Upper lobe of right lung (tissue), 1 donor: ENCODE measurements around the gene BORCS5. TPM values are rescaled to one million over a fixed set of nuclear protein-coding genes. Genes with fewer than 3 reads are reported as not detected.
A peak's percentile ranks its signal among the peaks of the same experiment; 100 is the strongest.

Experiments used
- ATAC-seq: fragments of 200-7000 bp; cut with Tn5 transposase; one replicate; pipeline ENCODE4 v1.9.1; 2020; ENCODE audit warnings: mild to moderate bottlenecking, moderate library complexity
- DNase-seq: peaks from one replicate; pipeline ENCODE4 v3.0.0-alpha.2; 2020
- H3K27ac ChIP-seq: fragments of 200-600 bp; one replicate; pipeline ENCODE4 v1.8.0; 2022
- H3K27me3 ChIP-seq: fragments of 200-600 bp; one replicate; pipeline ENCODE4 v1.8.0; 2022; ENCODE audit warnings: mild to moderate bottlenecking
- H3K36me3 ChIP-seq: fragments of 200-600 bp; one replicate; pipeline ENCODE4 v1.8.0; 2022
- H3K4me1 ChIP-seq: fragments of 200-600 bp; one replicate; pipeline ENCODE4 v1.8.0; 2022
- H3K4me3 ChIP-seq: fragments of 200-600 bp; one replicate; pipeline ENCODE4 v1.8.0; 2022; ENCODE audit warnings: mild to moderate bottlenecking
- H3K9me3 ChIP-seq: fragments of 200-600 bp; one replicate; pipeline ENCODE4 v1.8.0; 2022
- CTCF ChIP-seq: fragments of 200-600 bp; IDR thresholded peaks from one replicate; pipeline ENCODE4 v1.8.0; 2022; ENCODE audit warnings: antibody characterized with exemption
- intact Hi-C: fragments of 100-400 bp; cut with DNase I; formaldehyde crosslinking; loops from one replicate; pipeline ENCODE4 v1.11.0; 2022
- total RNA-seq: library from RNA; stranded (reverse); fragmentation: NEBNext Ultra II Directional; extraction: Animal tissue kit (Norgen Biotek cat#: 25700); gene quantifications from one replicate; pipeline ENCODE4 v1.2.1, GENCODE V29; 2021
- donor health status: DM: no; HTN: yes; CAD: no; lungs with severe emphysema.

The BORCS5 gene
- total RNA-seq, 1 donor from 2014 or later: 14.0 TPM

- no peak for TF ChIP-seq CTCF
- H3K36me3 ChIP-seq: no peaks in the 10 kb centered on the region
- H3K27ac ChIP-seq: peak overlapping the region; percentile 97
- DNase-seq: no peak
- peak overlapping the region; percentile 75 for H3K4me3 ChIP-seq
- H3K9me3 ChIP-seq: no peaks in the 10 kb centered on the region
- H3K4me1 ChIP-seq: peaks cover 11% of the 10 kb centered on the region
- intact Hi-C loops: no loop called here
- no peaks in the 10 kb centered on the region for H3K27me3 ChIP-seq
- no peak for ATAC-seq
Measured at GRCh38 chr12:12356467-12356895, 397 bp upstream of the BORCS5 start.

GRCh38 chr12:12357719-12358461 lies 1.0 kb downstream of the BORCS5 start:
- DNase-seq: no peak
- H3K27me3 ChIP-seq: no peaks in the 10 kb centered on the region
- H3K4me1 ChIP-seq: peaks cover 11% of the 10 kb centered on the region
- intact Hi-C loops: no loop called here
- H3K9me3 ChIP-seq: no peaks in the 10 kb centered on the region
- TF ChIP-seq CTCF: no peak
- peak overlapping the region; percentile 75 for H3K4me3 ChIP-seq
- H3K27ac ChIP-seq: peak overlapping the region; percentile 97
- ATAC-seq: no peak
- peaks cover 1% of the 10 kb centered on the region for H3K36me3 ChIP-seq

GRCh38 chr12:12358528-12358927 lies 1.6 kb downstream of the BORCS5 start:
- no peak for DNase-seq
- TF ChIP-seq CTCF: no peak
- ATAC-seq: no peak
- Histone ChIP-seq H3K27me3 (no peaks in the 10 kb centered on the region), H3K4me1 (peaks cover 11% of the 10 kb centered on the region), H3K4me3 (peak overlapping the region; percentile 75), H3K36me3 (peaks cover 5% of the 10 kb centered on the region), H3K9me3 (no peaks in the 10 kb centered on the region), H3K27ac (peak overlapping the region; percentile 97)
- intact Hi-C loops: no loop called here

- Histone ChIP-seq H3K36me3 (peaks cover 22% of the 10 kb centered on the region), H3K9me3 (no peaks in the 10 kb centered on the region), H3K4me3 (no peak overlapping the region), H3K27ac (no peak overlapping the region), H3K27me3 (no peaks in the 10 kb centered on the region), H3K4me1 (no peaks in the 10 kb centered on the region)
- DNase-seq (no peak), ATAC-seq (no peak)
- intact Hi-C loops: no loop called here
- no peak for TF ChIP-seq CTCF
Measured at GRCh38 chr12:12364787-12365445, 8.0 kb downstream of the BORCS5 start.

- ATAC-seq (no peak), DNase-seq (no peak)
- TF ChIP-seq CTCF: no peak
- H3K4me1 ChIP-seq: no peaks in the 10 kb centered on the region
- no peaks in the 10 kb centered on the region for H3K9me3 ChIP-seq
- no peaks in the 10 kb centered on the region for H3K27me3 ChIP-seq
- no peak overlapping the region for H3K4me3 ChIP-seq
- intact Hi-C loops: no loop called here
- no peak overlapping the region for H3K27ac ChIP-seq
- H3K36me3 ChIP-seq: peaks cover 22% of the 10 kb centered on the region
Measured at GRCh38 chr12:12365446-12365802, 8.5 kb downstream of the BORCS5 start.
